Body of pancreas (tissue), 4 donors: ENCODE results near the gene IER5L. TPM values are rescaled to one million over a fixed set of nuclear protein-coding genes. Genes with fewer than 3 reads are reported as not detected.

Source experiments
- ATAC-seq: fragments of 150-250 bp; one replicate; pipeline ENCODE4 v1.9.1; 2016
- DNase-seq, 4 donors: peaks; one replicate each; pipeline ENCODE4 v3.0.0-alpha.2; 2019
- H3K27ac ChIP-seq, 4 donors: fragments of 200-600 bp; sonication (generic); 1 replicate in 3 of 4; 2 replicates in 1 of 4; pipeline versions ENCODE4 v1.5.1 to v1.6.1; 2016 to 2019; ENCODE audit warnings: mild to moderate bottlenecking in 1 of 4, mixed read lengths in 1 of 4, moderate library complexity in 1 of 4
- H3K27me3 ChIP-seq, 2 donors: fragments of 200-600 bp; sonication (generic); one replicate each; pipeline ENCODE4 v1.6.0; 2016; ENCODE audit warnings: mild to moderate bottlenecking in 1 of 2
- H3K36me3 ChIP-seq, 2 donors: fragments of 200-600 bp; sonication (generic); replicated peaks in 1 of 2; 2 replicates each; pipeline ENCODE4 v1.5.1; 2016; ENCODE audit warnings: low read depth in 2 of 2; ENCODE audit not compliant: insufficient read depth in 1 of 2
- H3K4me1 ChIP-seq: fragments of 200-600 bp; sonication (generic); one replicate; pipeline ENCODE4 v1.6.0; 2016
- H3K4me3 ChIP-seq, 2 donors: fragments of 200-600 bp; sonication (generic); 1 replicate in 1 of 2; 2 replicates in 1 of 2; pipeline ENCODE4 v1.5.1; 2016 to 2019
- H3K9me3 ChIP-seq, 3 donors: fragments of 200-600 bp; sonication (generic); 1 replicate in 2 of 3; 2 replicates in 1 of 3; pipeline ENCODE4 v1.5.1; 2016
- CTCF ChIP-seq, 7 experiments: fragments of 450-650 bp in 4 of 7; fragments of 200-600 bp in 3 of 7; sonication (generic) in 3 of 7; IDR thresholded peaks; one replicate each; pipeline ENCODE4 v1.5.1; 2016 to 2019; ENCODE audit warnings: antibody characterized with exemption in 7 of 7
- POLR2A ChIP-seq, 3 donors: fragments of 450-650 bp; IDR thresholded peaks; one replicate each; pipeline ENCODE4 v1.6.1; 2016; ENCODE audit warnings: antibody characterized with exemption in 3 of 3, mild to moderate bottlenecking in 2 of 3
- WGBS, 2 donors: methylation state at CpG; one replicate each; pipeline ENCODE4 v1.1.5; 2017; 5-methylcytosine and 5-hydroxymethylcytosine counted together
- intact Hi-C: fragments of 100-400 bp; cut with DNase I; formaldehyde crosslinking; loops from one replicate; pipeline ENCODE4 v1.15.1; 2023
- total RNA-seq, 2 donors: library from RNA; depleted of rRNA; stranded (reverse); fragments of >200 nt; gene quantifications; one replicate each; pipeline ENCODE4 v1.1.0, GENCODE V29; 2016

Gene IER5L
- total RNA-seq, 2 donors from 2014 or later, result 3.0 to 4.4 TPM

DNA sequence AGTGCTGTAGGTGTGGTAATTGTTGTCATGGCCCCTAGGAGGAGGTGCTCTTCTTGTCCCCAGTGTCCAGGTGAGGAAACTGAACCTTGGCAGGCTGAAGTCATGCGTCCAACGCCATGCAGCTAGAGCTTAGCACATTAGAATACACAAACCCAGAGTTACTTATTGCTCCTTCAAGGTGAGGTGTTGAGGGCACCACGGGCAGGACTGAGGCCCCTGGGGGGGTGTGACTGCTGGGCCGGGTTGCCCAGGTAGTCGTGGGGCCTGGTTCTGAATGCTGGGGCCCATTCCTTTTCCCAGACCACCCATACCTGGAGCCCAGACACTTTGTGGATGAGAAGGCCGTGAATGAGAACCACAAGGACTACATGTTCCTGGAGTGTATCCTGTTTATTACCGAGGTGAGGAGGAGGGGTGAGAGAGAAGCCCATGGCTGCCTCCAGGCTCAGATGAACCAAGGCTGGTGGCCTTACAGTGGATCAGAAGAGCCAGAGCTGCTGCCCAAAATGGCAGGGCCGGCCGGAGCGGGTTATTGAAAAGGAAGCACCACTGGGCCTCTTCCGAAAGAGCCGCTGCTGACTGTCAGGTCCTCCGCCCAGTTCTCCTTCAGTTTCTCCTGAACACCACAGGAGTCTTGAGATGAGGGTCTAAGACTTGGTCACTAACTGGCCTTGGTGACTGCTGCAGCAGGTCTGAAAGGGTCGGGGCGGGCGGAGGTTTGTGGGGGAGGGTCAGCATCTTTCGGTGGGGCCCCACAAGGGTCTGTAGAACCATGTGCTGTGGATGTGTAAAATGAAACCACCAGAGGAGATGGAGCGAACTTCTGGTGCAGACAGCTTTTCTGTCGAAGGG, 40.5 kb downstream of the IER5L start:
- 86 to 91% methylated on average over 16 to 19 of the region's 19 CpGs for WGBS, 2 donors
- no peaks in the 10 kb centered on the region for H3K27me3 ChIP-seq
- H3K4me3 ChIP-seq, result no peak overlapping the region
- no peak for ATAC-seq
- DNase-seq, result no peak
- no peak for TF ChIP-seq CTCF (IDR thresholded peaks at IDR 0.05)
- TF ChIP-seq POLR2A (IDR thresholded peaks at IDR 0.05), result no peak
- intact Hi-C loops, result loop anchor here (10.0 kb wide), 1 partner anchor 647 kb away; no protein-coding TSS in a partner anchor
- peak overlapping the region; percentile 26 to 100 (median 98) for H3K27ac ChIP-seq
- no peaks in the 10 kb centered on the region for H3K9me3 ChIP-seq
- H3K36me3 ChIP-seq, result peaks cover 0 to 3% of the 10 kb centered on the region in 2 donors
- peaks cover 44% of the 10 kb centered on the region for H3K4me1 ChIP-seq

DNA sequence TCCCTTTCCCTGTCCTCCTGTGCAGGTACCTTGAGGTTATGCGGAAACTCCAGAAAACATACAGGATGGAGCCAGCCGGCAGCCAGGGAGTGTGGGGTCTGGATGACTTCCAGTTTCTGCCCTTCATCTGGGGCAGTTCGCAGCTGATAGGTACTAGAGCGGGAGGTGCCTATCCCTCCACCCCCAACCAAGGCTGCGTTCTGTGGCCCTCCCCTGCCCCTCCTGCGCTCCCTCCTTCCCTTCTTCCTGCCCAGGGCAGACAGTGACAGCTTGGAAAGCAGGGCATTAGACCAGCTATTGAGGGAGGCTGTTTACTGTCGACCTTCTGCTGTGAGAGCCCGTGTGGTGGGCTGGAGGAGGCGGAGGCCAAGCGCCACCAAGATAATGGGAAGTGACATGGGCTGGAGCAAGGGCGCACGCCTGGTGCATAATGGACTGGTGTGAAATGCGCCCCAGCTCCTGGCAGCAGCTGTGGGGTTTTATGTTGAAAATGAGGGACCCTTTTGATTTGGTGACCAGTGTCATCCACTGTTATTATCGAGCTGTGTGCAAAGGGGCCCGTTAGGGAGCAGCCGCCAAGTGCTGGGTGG, 41.5 kb downstream of the IER5L start:
- TF ChIP-seq CTCF (IDR thresholded peaks at IDR 0.05) (no peak), POLR2A (IDR thresholded peaks at IDR 0.05) (no peak)
- Histone ChIP-seq H3K27ac (no peak overlapping the region), H3K4me1 (peaks cover 39% of the 10 kb centered on the region)

DNA sequence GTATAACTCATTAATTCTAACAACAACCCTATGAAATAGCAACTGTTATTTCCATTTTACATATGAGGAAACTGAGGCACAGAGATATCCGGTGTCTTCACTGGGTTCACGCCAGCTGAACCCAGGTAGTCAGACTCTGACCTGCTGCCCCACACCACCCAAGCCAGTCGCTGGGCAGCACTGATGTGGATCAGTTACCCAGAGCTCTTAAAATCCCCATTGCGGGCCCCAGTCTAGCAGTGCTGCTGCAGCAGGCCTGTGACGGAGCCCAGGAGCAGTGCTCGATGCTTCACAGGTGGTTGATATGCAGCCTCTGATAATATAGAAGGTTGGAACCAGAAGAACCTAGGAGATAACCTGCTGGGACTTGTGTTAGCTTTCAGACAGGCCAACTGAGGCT, 42.6 kb downstream of the IER5L start:
- no peak for TF ChIP-seq POLR2A (IDR thresholded peaks at IDR 0.05)
- no peak for TF ChIP-seq CTCF (IDR thresholded peaks at IDR 0.05)
- ATAC-seq (no peak), DNase-seq (no peak)
- no peaks in the 10 kb centered on the region for H3K9me3 ChIP-seq
- peaks cover 0 to 3% of the 10 kb centered on the region in 2 donors for H3K36me3 ChIP-seq
- intact Hi-C loops, result loop anchor here (10.0 kb wide), 1 partner anchor 649 kb away; no protein-coding TSS in a partner anchor
- H3K27me3 ChIP-seq, result no peaks in the 10 kb centered on the region
- H3K27ac ChIP-seq, result no peak overlapping the region
- WGBS, 2 donors, result 64 to 80% methylated on average over 6 of the region's 6 CpGs
- H3K4me1 ChIP-seq, result peaks cover 33% of the 10 kb centered on the region
- H3K4me3 ChIP-seq, result no peak overlapping the region

More for the DNA sequence above, 41.5 kb downstream of the IER5L start:
- DNase-seq, result peak in 2 of 4 donors; percentile 49 to 52
- Histone ChIP-seq H3K9me3 (no peaks in the 10 kb centered on the region), H3K36me3 (peaks cover 0 to 3% of the 10 kb centered on the region in 2 donors), H3K4me3 (no peak overlapping the region), H3K27me3 (no peaks in the 10 kb centered on the region)
- WGBS, 2 donors, result 67 to 84% methylated on average over 13 to 16 of the region's 16 CpGs
- intact Hi-C loops, result loop anchor here (10.0 kb wide), 1 partner anchor 648 kb away; no protein-coding TSS in a partner anchor
- ATAC-seq, result no peak

DNA sequence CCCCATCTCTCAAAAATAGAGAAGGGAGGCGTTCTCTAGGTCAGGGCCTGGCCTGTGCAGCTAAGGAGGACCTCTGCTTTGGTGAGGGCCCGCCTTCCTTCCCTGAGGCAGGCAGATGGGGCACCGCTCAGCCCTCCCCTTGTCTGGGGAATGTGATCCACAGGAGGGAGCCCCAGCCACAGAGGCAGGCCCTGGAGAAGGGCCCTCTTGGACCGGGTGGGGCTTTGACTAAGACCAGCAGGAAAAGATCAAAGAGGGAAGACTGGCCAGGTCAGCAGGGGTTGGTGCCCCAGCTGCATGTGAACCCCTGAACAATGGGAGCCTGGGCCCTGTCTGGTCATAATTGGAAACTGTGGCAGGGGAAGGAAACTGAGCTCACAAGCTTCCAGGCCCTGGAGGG, 45.0 kb downstream of the IER5L start:
- ATAC-seq (no peak), DNase-seq (no peak)
- 77% methylated on average over 4 of the region's 4 CpGs; no CpG with 5 or more reads in 1 of the 2 donors for whole genome bisulfite sequencing, 2 donors
- Histone ChIP-seq H3K36me3 (peaks cover 0 to 5% of the 10 kb centered on the region in 2 donors), H3K27ac (no peak overlapping the region), H3K27me3 (no peaks in the 10 kb centered on the region), H3K4me1 (peaks cover 9% of the 10 kb centered on the region), H3K4me3 (no peak overlapping the region), H3K9me3 (no peaks in the 10 kb centered on the region)
- intact Hi-C loops, result loop anchor here (10.0 kb wide), 1 partner anchor 652 kb away; no protein-coding TSS in a partner anchor
- no peak for TF ChIP-seq CTCF (IDR thresholded peaks at IDR 0.05)
- TF ChIP-seq POLR2A (IDR thresholded peaks at IDR 0.05), result no peak
